Neural cell (in vitro differentiated cells): Measurements from ENCODE around the gene SERPINA3. TPM values are rescaled to one million over a fixed set of nuclear protein-coding genes. Genes with fewer than 3 reads are reported as not detected.

Experiments used
- H2AFZ ChIP-seq: fragments of 200-600, 300-800 bp; sonication (generic), shearing (Covaris generic); 2 replicates; pipeline ENCODE4 v1.6.0; 2014; ENCODE audit warnings: low read depth, mild to moderate bottlenecking, antibody characterized with exemption, low read length, moderate library complexity
- H3F3A ChIP-seq: fragments of 200-600 bp; shearing (Covaris generic); 2 replicates; pipeline ENCODE4 v1.6.1; 2016; ENCODE audit warnings: mild to moderate bottlenecking, moderate library complexity, mixed read lengths, antibody characterized with exemption, low read length; ENCODE audit not compliant: insufficient read depth, poor library complexity, severe bottlenecking
- H3K27ac ChIP-seq: fragments of 200-600, 300-800 bp; sonication (generic), shearing (Covaris generic); 2 replicates; pipeline ENCODE4 v1.5.1; 2014; ENCODE audit warnings: mild to moderate bottlenecking, low read length, moderate library complexity
- H3K27me3 ChIP-seq: fragments of 300-800, 200-600 bp; sonication (generic), shearing (Covaris generic); 2 replicates; pipeline ENCODE4 v1.6.0; 2014; ENCODE audit warnings: mild to moderate bottlenecking, low read depth, low read length, moderate library complexity; ENCODE audit not compliant: insufficient read depth
- H3K36me3 ChIP-seq: fragments of 300-800, 200-600 bp; sonication (generic), shearing (Covaris generic); 2 replicates; pipeline ENCODE4 v1.5.1; 2014; ENCODE audit warnings: mild to moderate bottlenecking, antibody characterized with exemption, low read length, moderate library complexity; ENCODE audit not compliant: insufficient read depth
- H3K4me2 ChIP-seq: fragments of 300-800, 200-600 bp; sonication (generic), shearing (Covaris generic); 2 replicates; pipeline ENCODE4 v1.6.0; 2014; ENCODE audit warnings: mild to moderate bottlenecking, low read length
- H3K4me3 ChIP-seq: fragments of 300-800, 200-600 bp; sonication (generic), shearing (Covaris generic); 2 replicates; pipeline ENCODE4 v1.5.1; 2014; ENCODE audit warnings: mild to moderate bottlenecking, low read length, moderate library complexity
- H3K79me2 ChIP-seq: fragments of 200-600 bp; shearing (Covaris generic); replicated peaks from 2 replicates; pipeline ENCODE4 v1.6.0; 2014; ENCODE audit warnings: mild to moderate bottlenecking, low read length, moderate library complexity; ENCODE audit not compliant: insufficient read depth
- H3K9ac ChIP-seq: fragments of 300-800, 200-600 bp; sonication (generic), shearing (Covaris generic); 2 replicates; pipeline ENCODE4 v1.6.1; 2016; ENCODE audit warnings: mild to moderate bottlenecking, low read length, mixed read lengths
- H3K9me2 ChIP-seq: fragments of 200-600 bp; shearing (Covaris generic); 2 replicates; pipeline ENCODE4 v1.6.1; 2016; ENCODE audit warnings: mild to moderate bottlenecking, low read length, mixed read lengths; ENCODE audit not compliant: insufficient read depth
- H3K9me3 ChIP-seq: fragments of 200-600, 300-800 bp; sonication (generic), shearing (Covaris generic); 2 replicates; pipeline ENCODE4 v1.6.1; 2016; ENCODE audit warnings: mild to moderate bottlenecking, mixed run types, low read length, moderate library complexity, mixed read lengths
- H4K20me1 ChIP-seq: fragments of 200-600 bp; shearing (Covaris generic); 2 replicates; pipeline ENCODE4 v1.6.1; 2016; ENCODE audit warnings: mild to moderate bottlenecking, mixed run types; ENCODE audit not compliant: insufficient read depth
- EP300 ChIP-seq: fragments of 450-650 bp; conservative IDR thresholded peaks from 2 replicates; pipeline ENCODE4 v1.6.1; 2014; ENCODE audit warnings: antibody characterized with exemption, mild to moderate bottlenecking, moderate library complexity; ENCODE audit not compliant: poor library complexity, severe bottlenecking
- EZH2 ChIP-seq: fragments of 200-600, 300-800 bp; shearing (Covaris generic), sonication (generic); IDR thresholded peaks from 2 replicates; pipeline ENCODE4 v1.6.1; 2014; ENCODE audit warnings: antibody characterized with exemption, low read length, borderline replicate concordance, mild to moderate bottlenecking; ENCODE audit not compliant: insufficient read depth, poor library complexity, severe bottlenecking
- MXI1 ChIP-seq: fragments of 450-650 bp; conservative IDR thresholded peaks from 2 replicates; pipeline ENCODE4 v1.6.1; 2014; ENCODE audit warnings: antibody characterized with exemption, mild to moderate bottlenecking; ENCODE audit not compliant: poor library complexity, severe bottlenecking
- POLR2AphosphoS5 ChIP-seq: IDR thresholded peaks from 2 replicates; pipeline ENCODE4 v1.6.1; 2012
- RAD21 ChIP-seq: fragments of 450-650 bp; conservative IDR thresholded peaks from 2 replicates; pipeline ENCODE4 v1.6.1; 2014; ENCODE audit warnings: antibody characterized with exemption, mild to moderate bottlenecking, moderate library complexity
- REST ChIP-seq: IDR thresholded peaks from 2 replicates; pipeline ENCODE4 v1.6.1; 2012; ENCODE audit warnings: borderline replicate concordance
- SMC3 ChIP-seq: fragments of 450-650 bp; conservative IDR thresholded peaks from 2 replicates; pipeline ENCODE4 v1.6.1; 2014; ENCODE audit warnings: antibody characterized with exemption, mild to moderate bottlenecking, moderate library complexity; ENCODE audit not compliant: poor library complexity
- TAF1 ChIP-seq: IDR thresholded peaks from 2 replicates; pipeline ENCODE4 v1.6.1; 2012; ENCODE audit warnings: low read depth
- polyA plus RNA-seq: library from polyadenylated mRNA; depleted of rRNA; stranded (reverse); fragments of >200 nt; gene quantifications from 2 replicates; pipeline ENCODE4 v1.2.3, GENCODE V29; 2014
- TF ChIP-seq, protein P1 (sequence below): fragments of 450-650 bp; IDR thresholded peaks from 2 replicates; pipeline ENCODE4 v1.5.1; 2014; ENCODE audit warnings: antibody characterized with exemption, mild to moderate bottlenecking, moderate library complexity; ENCODE audit not compliant: poor library complexity, severe bottlenecking

Gene SERPINA3
- polyA plus RNA-seq, 1 donor from 2014 or later: not detected

- no peak overlapping the region for H3K4me3 ChIP-seq
- no peaks in the 10 kb centered on the region for H3K9me2 ChIP-seq
- no peaks in the 10 kb centered on the region for H3F3A ChIP-seq
- no peaks in the 10 kb centered on the region for H3K27me3 ChIP-seq
- no peaks in the 10 kb centered on the region for H3K79me2 ChIP-seq
- H3K27ac ChIP-seq: no peak overlapping the region
- H3K36me3 ChIP-seq: no peaks in the 10 kb centered on the region
- H2AFZ ChIP-seq: no peak overlapping the region
- no peak overlapping the region for H3K4me2 ChIP-seq
- TF ChIP-seq, protein P1, sequence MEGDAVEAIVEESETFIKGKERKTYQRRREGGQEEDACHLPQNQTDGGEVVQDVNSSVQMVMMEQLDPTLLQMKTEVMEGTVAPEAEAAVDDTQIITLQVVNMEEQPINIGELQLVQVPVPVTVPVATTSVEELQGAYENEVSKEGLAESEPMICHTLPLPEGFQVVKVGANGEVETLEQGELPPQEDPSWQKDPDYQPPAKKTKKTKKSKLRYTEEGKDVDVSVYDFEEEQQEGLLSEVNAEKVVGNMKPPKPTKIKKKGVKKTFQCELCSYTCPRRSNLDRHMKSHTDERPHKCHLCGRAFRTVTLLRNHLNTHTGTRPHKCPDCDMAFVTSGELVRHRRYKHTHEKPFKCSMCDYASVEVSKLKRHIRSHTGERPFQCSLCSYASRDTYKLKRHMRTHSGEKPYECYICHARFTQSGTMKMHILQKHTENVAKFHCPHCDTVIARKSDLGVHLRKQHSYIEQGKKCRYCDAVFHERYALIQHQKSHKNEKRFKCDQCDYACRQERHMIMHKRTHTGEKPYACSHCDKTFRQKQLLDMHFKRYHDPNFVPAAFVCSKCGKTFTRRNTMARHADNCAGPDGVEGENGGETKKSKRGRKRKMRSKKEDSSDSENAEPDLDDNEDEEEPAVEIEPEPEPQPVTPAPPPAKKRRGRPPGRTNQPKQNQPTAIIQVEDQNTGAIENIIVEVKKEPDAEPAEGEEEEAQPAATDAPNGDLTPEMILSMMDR: no peak
- TF ChIP-seq POLR2AphosphoS5: no peak
- TF ChIP-seq REST: no peak
- no peak for TF ChIP-seq SMC3
- no peak for TF ChIP-seq MXI1
- TF ChIP-seq EZH2: no peak
- TF ChIP-seq RAD21: no peak
- no peak for TF ChIP-seq TAF1
- no peak for TF ChIP-seq EP300
- H3K9ac ChIP-seq: no peak overlapping the region
- H4K20me1 ChIP-seq: no peaks in the 10 kb centered on the region
- H3K9me3 ChIP-seq: no peaks in the 10 kb centered on the region
Measured at GRCh38 chr14:94591871-94592270, 20.3 kb upstream of the SERPINA3 start.

DNA sequence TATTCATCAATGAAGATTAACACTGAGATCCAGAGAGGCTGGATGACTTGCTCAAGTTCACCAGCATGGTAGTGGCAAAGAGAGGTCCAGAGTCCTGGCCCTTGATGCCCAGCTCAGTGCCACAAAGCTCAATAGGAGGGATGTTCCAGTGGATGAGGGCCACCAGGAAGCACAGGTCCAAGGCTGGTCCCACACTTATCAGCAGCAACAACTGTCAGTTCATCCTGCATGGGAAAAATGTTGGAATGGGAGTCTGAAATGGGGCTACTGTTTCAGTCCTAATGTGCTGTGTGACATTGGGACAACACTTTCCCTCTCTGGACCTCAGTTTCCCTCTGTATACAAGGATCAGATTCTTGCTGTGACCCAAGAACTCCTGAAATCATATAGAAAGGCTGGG is 19.7 kb upstream of the SERPINA3 start:
- Histone ChIP-seq H3K4me2 (no peak overlapping the region), H3K9ac (no peak overlapping the region), H3K9me2 (no peaks in the 10 kb centered on the region), H3K4me3 (no peak overlapping the region), H4K20me1 (no peaks in the 10 kb centered on the region), H3K27me3 (no peaks in the 10 kb centered on the region), H3F3A (no peaks in the 10 kb centered on the region), H3K79me2 (no peaks in the 10 kb centered on the region), H3K36me3 (no peaks in the 10 kb centered on the region), H3K27ac (no peak overlapping the region), H3K9me3 (no peaks in the 10 kb centered on the region), H2AFZ (no peak overlapping the region)
- TF ChIP-seq TAF1: no peak

- no peak overlapping the region for H3K4me2 ChIP-seq
Measured at GRCh38 chr14:94593376-94593748, 18.8 kb upstream of the SERPINA3 start.

More at GRCh38 chr14:94593376-94593748, 18.8 kb upstream of the SERPINA3 start:
- no peak overlapping the region for H2AFZ ChIP-seq
- no peaks in the 10 kb centered on the region for H3K9me2 ChIP-seq
- no peak overlapping the region for H3K4me3 ChIP-seq
- H3K9me3 ChIP-seq: no peaks in the 10 kb centered on the region
- TF ChIP-seq POLR2AphosphoS5 (no peak), RAD21 (no peak), EP300 (no peak), SMC3 (no peak)
- TF ChIP-seq, protein P1: no peak
- H3K79me2 ChIP-seq: no peaks in the 10 kb centered on the region
- H4K20me1 ChIP-seq: no peaks in the 10 kb centered on the region
- no peak overlapping the region for H3K27ac ChIP-seq
- H3K27me3 ChIP-seq: no peaks in the 10 kb centered on the region
- H3K36me3 ChIP-seq: no peaks in the 10 kb centered on the region
- no peaks in the 10 kb centered on the region for H3F3A ChIP-seq
- no peak overlapping the region for H3K9ac ChIP-seq
